ENCODE data around the gene SPHK1. TPM values are rescaled to one million over a fixed set of nuclear protein-coding genes. Genes with fewer than 3 reads are reported as not detected.

SPHK1 gene
- total and polyA plus RNA-seq, 2 donors (not counting 3 experiments of a cell fraction or from before 2014, with no cell fraction given), result 85.6 to 97.4 TPM

GRCh38 chr17:76434870-76435269, 50.5 kb downstream of the SPHK1 start:
- Histone ChIP-seq H3K9me3 (replicated peaks; ENCODE audit: control insufficient read depth, insufficient read depth, low read length) (no peaks in the 10 kb centered on the region), H4K20me1 (replicated peaks; ENCODE audit: control insufficient read depth, extremely low read depth, insufficient read depth, low read length) (no peaks in the 10 kb centered on the region), H3K79me2 (ENCODE audit: control insufficient read depth, insufficient read depth, low read length) (peaks cover 51% of the 10 kb centered on the region), H3K4me3 (replicated peaks in 1 of 3; ENCODE audit: insufficient read depth in 1 of 3, low read depth in 1 of 3, low read length in 3 of 3) (no peak overlapping the region), H3K9me1 (replicated peaks; ENCODE audit: control insufficient read depth, extremely low read depth, insufficient read depth, low read length) (no peaks in the 10 kb centered on the region), H3K36me3 (ENCODE audit: control insufficient read depth in 2 of 2, extremely low read depth in 1 of 2, insufficient read depth in 2 of 2, low read length in 2 of 2) (no peaks in the 10 kb centered on the region), H3K4me1 (ENCODE audit: control insufficient read depth, extremely low read depth, insufficient read depth, low read length) (no peaks in the 10 kb centered on the region), H3K4me2 (ENCODE audit: insufficient read depth, low read length) (no peak overlapping the region), H2AFZ (ENCODE audit: low read depth, low read length) (no peak overlapping the region), H3K9ac (replicated peaks; ENCODE audit: extremely low read depth, insufficient read depth, low read length) (no peak overlapping the region), H3K27me3 (ENCODE audit: control insufficient read depth in 2 of 2, insufficient read depth in 2 of 2, low read length in 2 of 2) (no peaks in the 10 kb centered on the region), H3K27ac (ENCODE audit: insufficient read depth, low read depth, low read length) (no peak overlapping the region)
- DNase-seq (ENCODE audit: low read depth, low spot score), result no peak
- ChIA-PET POLR2A (no interaction called here), CTCF (interaction anchor here (0.9 to 2.2 kb wide), 3 partner anchors 15 to 27 kb away, joined by 3 to 13 read pairs (median 3); no protein-coding TSS in a partner anchor)
- TF ChIP-seq GATA2 (IDR thresholded peaks at IDR 0.05; ENCODE audit: insufficient read depth, insufficient read length, low read depth, low read length) (no peak), MYC (IDR thresholded peaks at IDR 0.05; ENCODE audit: low read depth, low read length) (no peak), MAX (IDR thresholded peaks at IDR 0.05; ENCODE audit: insufficient read depth, insufficient read length) (no peak), FOS (IDR thresholded peaks at IDR 0.05; ENCODE audit: borderline replicate concordance, insufficient read depth, low read length) (no peak)
- TF ChIP-seq, protein P1, sequence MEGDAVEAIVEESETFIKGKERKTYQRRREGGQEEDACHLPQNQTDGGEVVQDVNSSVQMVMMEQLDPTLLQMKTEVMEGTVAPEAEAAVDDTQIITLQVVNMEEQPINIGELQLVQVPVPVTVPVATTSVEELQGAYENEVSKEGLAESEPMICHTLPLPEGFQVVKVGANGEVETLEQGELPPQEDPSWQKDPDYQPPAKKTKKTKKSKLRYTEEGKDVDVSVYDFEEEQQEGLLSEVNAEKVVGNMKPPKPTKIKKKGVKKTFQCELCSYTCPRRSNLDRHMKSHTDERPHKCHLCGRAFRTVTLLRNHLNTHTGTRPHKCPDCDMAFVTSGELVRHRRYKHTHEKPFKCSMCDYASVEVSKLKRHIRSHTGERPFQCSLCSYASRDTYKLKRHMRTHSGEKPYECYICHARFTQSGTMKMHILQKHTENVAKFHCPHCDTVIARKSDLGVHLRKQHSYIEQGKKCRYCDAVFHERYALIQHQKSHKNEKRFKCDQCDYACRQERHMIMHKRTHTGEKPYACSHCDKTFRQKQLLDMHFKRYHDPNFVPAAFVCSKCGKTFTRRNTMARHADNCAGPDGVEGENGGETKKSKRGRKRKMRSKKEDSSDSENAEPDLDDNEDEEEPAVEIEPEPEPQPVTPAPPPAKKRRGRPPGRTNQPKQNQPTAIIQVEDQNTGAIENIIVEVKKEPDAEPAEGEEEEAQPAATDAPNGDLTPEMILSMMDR (IDR thresholded peaks at IDR 0.05; ENCODE audit: extremely low read depth in 1 of 2, insufficient read depth in 1 of 2, low read depth in 1 of 2, low read length in 2 of 2), result no peak
- BruUV-seq (replicated peaks), result no TSS peak
- intact Hi-C loops (cut with micrococcal nuclease) (no loop called here), dilution Hi-C loops (cut with MboI; ENCODE audit: extremely low pct_ligation_motif_present, low sequenced_read_pairs) (loop anchor here (25.0 kb wide), 1 partner anchor 223 kb away; no protein-coding TSS in a partner anchor)
- FAIRE-seq, result no peak

- H3K9ac ChIP-seq (replicated peaks; ENCODE audit: extremely low read depth, insufficient read depth, low read length), result no peak overlapping the region
- no peaks in the 10 kb centered on the region for H3K4me1 ChIP-seq (ENCODE audit: control insufficient read depth, extremely low read depth, insufficient read depth, low read length)
- BruUV-seq (replicated peaks), result no TSS peak
- dilution Hi-C loops (cut with MboI; ENCODE audit: extremely low pct_ligation_motif_present, low sequenced_read_pairs) (loop anchor here (25.0 kb wide), 1 partner anchor 223 kb away; no protein-coding TSS in a partner anchor), intact Hi-C loops (cut with micrococcal nuclease) (no loop called here)
- no peak for FAIRE-seq
- no peaks in the 10 kb centered on the region for H3K9me1 ChIP-seq (replicated peaks; ENCODE audit: control insufficient read depth, extremely low read depth, insufficient read depth, low read length)
- H3K27ac ChIP-seq (ENCODE audit: insufficient read depth, low read depth, low read length), result no peak overlapping the region
- no peak overlapping the region for H2AFZ ChIP-seq (ENCODE audit: low read depth, low read length)
- no peaks in the 10 kb centered on the region for H3K9me3 ChIP-seq (replicated peaks; ENCODE audit: control insufficient read depth, insufficient read depth, low read length)
- H4K20me1 ChIP-seq (replicated peaks; ENCODE audit: control insufficient read depth, extremely low read depth, insufficient read depth, low read length), result no peaks in the 10 kb centered on the region
- POLR2A ChIA-PET, result no interaction called here
- peaks cover 52% of the 10 kb centered on the region for H3K79me2 ChIP-seq (ENCODE audit: control insufficient read depth, insufficient read depth, low read length)
- H3K4me3 ChIP-seq (replicated peaks in 1 of 3; ENCODE audit: insufficient read depth in 1 of 3, low read depth in 1 of 3, low read length in 3 of 3), result no peak overlapping the region
- no peak for DNase-seq (ENCODE audit: low read depth, low spot score)
- no peak overlapping the region for H3K4me2 ChIP-seq (ENCODE audit: insufficient read depth, low read length)
- H3K27me3 ChIP-seq (ENCODE audit: control insufficient read depth in 2 of 2, insufficient read depth in 2 of 2, low read length in 2 of 2), result no peaks in the 10 kb centered on the region
- TF ChIP-seq, protein P1 (IDR thresholded peaks at IDR 0.05; ENCODE audit: extremely low read depth in 1 of 2, insufficient read depth in 1 of 2, low read depth in 1 of 2, low read length in 2 of 2), result no peak
- TF ChIP-seq MAX (IDR thresholded peaks at IDR 0.05; ENCODE audit: insufficient read depth, insufficient read length) (no peak), EZH2 (IDR thresholded peaks at IDR 0.05; ENCODE audit: borderline replicate concordance, low read depth, low read length, severe bottlenecking) (no peak), JUN (IDR thresholded peaks at IDR 0.05; ENCODE audit: borderline replicate concordance, insufficient read depth, insufficient read length, low read depth) (no peak), POLR2AphosphoS5 (IDR thresholded peaks at IDR 0.05; ENCODE audit: insufficient read depth, low read depth, low read length) (no peak), POLR2A (IDR thresholded peaks at IDR 0.05; ENCODE audit: low read depth, low read length) (no peak), GATA2 (IDR thresholded peaks at IDR 0.05; ENCODE audit: insufficient read depth, insufficient read length, low read depth, low read length) (no peak), MYC (IDR thresholded peaks at IDR 0.05; ENCODE audit: low read depth, low read length) (no peak), FOS (IDR thresholded peaks at IDR 0.05; ENCODE audit: borderline replicate concordance, insufficient read depth, low read length) (no peak)
- CTCF ChIA-PET, result interaction anchor here (0.7 to 2.2 kb wide), 3 partner anchors 14 to 38 kb away, joined by 3 to 13 read pairs (median 3); no protein-coding TSS in a partner anchor
- no peaks in the 10 kb centered on the region for H3K36me3 ChIP-seq (ENCODE audit: control insufficient read depth in 2 of 2, extremely low read depth in 1 of 2, insufficient read depth in 2 of 2, low read length in 2 of 2)
Observed at GRCh38 chr17:76435751-76436150, 51.3 kb downstream of the SPHK1 start.

Measured in endothelial cell of umbilical vein (primary cell).